AG04450 (cell line): ENCODE data around the gene AMPH. TPM values are rescaled to one million over a fixed set of nuclear protein-coding genes. Genes with fewer than 3 reads are reported as not detected.

Experiments
- CTCF ChIA-PET: fragments of 300-600, 350-600 bp; formaldehyde crosslinking; extraction: SDS; loops from one replicate; lab custom pipeline; 2022; ENCODE audit warnings: antibody characterized with exemption, inconsistent platforms; lab: Charles Lee
- POLR2A ChIA-PET: fragments of 350-600 bp; formaldehyde crosslinking; extraction: SDS; loops from one replicate; lab custom pipeline; 2021; ENCODE audit warnings: antibody characterized with exemption, inconsistent platforms; lab: Yijun Ruan, JAX
- DNase-seq: peaks from one replicate; pipeline ENCODE4 v3.0.0-alpha.2; 2011; ENCODE audit warnings: low read depth, low spot score
- H3K27ac ChIP-seq: one replicate; pipeline ENCODE4 v1.5.1; 2012; ENCODE audit warnings: low read depth, low read length, control low read depth
- H3K27me3 ChIP-seq: one replicate; pipeline ENCODE4 v1.6.0; 2012; ENCODE audit warnings: low read length; ENCODE audit not compliant: control insufficient read depth, insufficient read depth
- H3K4me3 ChIP-seq: 2 replicates; pipeline ENCODE4 v1.5.1; 2011; ENCODE audit warnings: mild to moderate bottlenecking, low read depth, low read length, control low read depth
- H3K9me3 ChIP-seq: 2 replicates; pipeline ENCODE4 v1.5.1; 2012; ENCODE audit warnings: low read length; ENCODE audit not compliant: control insufficient read depth, insufficient read depth
- polyA plus RNA-seq: library from polyadenylated mRNA; depleted of rRNA; stranded (reverse); fragments of >200 nt; gene quantifications from 2 replicates; pipeline ENCODE4 v1.2.3, GENCODE V29; 2011
- TF ChIP-seq, protein P1 (sequence below): IDR thresholded peaks from 2 replicates; pipeline ENCODE4 v1.5.1; 2011; ENCODE audit warnings: low read depth, low read length, control low read depth, inconsistent platforms

The AMPH gene
- polyA plus RNA-seq, 1 experiment, result 19.5 TPM

DNA sequence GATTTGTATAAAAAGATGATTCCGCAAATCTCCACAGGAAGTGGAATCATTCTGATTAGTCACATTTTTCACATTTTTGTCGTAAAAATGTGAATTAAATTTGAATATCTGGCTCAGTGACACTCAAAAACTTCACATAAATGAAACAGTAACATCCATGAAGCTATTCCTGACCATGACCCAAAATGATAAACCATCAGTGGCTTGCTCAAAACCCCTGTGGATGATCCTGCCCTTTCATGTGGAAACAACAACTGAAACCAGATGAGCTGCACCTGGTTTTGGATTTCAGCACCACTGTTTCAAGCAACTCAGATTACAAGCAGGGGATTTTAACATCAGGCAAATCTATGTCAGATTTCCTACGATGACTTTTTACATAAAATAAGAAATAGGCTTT is 80.3 kb downstream of the AMPH start:
- ChIA-PET CTCF (interaction anchor here (0.6 kb wide), 1 partner anchor 152 kb away, joined by 3 read pairs; no protein-coding TSS in a partner anchor), POLR2A (no interaction called here)
- DNase-seq, result no peak
- H3K27me3 ChIP-seq, result no peaks in the 10 kb centered on the region
- TF ChIP-seq, protein P1, sequence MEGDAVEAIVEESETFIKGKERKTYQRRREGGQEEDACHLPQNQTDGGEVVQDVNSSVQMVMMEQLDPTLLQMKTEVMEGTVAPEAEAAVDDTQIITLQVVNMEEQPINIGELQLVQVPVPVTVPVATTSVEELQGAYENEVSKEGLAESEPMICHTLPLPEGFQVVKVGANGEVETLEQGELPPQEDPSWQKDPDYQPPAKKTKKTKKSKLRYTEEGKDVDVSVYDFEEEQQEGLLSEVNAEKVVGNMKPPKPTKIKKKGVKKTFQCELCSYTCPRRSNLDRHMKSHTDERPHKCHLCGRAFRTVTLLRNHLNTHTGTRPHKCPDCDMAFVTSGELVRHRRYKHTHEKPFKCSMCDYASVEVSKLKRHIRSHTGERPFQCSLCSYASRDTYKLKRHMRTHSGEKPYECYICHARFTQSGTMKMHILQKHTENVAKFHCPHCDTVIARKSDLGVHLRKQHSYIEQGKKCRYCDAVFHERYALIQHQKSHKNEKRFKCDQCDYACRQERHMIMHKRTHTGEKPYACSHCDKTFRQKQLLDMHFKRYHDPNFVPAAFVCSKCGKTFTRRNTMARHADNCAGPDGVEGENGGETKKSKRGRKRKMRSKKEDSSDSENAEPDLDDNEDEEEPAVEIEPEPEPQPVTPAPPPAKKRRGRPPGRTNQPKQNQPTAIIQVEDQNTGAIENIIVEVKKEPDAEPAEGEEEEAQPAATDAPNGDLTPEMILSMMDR, result no peak
- H3K9me3 ChIP-seq, result no peaks in the 10 kb centered on the region
- no peak overlapping the region for H3K4me3 ChIP-seq
- no peak overlapping the region for H3K27ac ChIP-seq

DNA sequence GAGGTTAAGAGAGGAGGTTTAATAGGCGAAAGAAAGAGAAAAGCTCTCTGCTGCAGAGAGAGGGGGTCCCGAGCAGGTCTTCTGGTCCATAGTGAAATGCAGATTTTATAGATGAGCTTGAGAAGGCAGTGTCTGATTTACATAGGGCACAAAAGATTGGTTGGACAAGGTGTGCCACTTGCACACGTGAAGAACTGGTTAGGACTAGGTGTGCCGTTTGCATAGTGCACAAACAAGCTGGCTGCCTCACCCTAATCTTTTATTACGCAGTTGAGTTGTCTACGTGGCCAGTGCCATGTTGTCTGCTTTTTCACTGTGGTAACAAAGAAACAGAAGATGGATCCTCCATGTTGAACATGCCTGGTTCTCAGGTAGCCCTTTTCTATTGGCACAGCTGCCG is 82.6 kb downstream of the AMPH start:
- Histone ChIP-seq H3K9me3 (no peaks in the 10 kb centered on the region), H3K27ac (no peak overlapping the region), H3K4me3 (no peak overlapping the region), H3K27me3 (no peaks in the 10 kb centered on the region)
- ChIA-PET CTCF (interaction anchor here (0.5 kb wide), 1 partner anchor 473 kb away, joined by 3 read pairs; no protein-coding TSS in a partner anchor), POLR2A (no interaction called here)
- DNase-seq, result no peak
- TF ChIP-seq, protein P1, result no peak

DNA sequence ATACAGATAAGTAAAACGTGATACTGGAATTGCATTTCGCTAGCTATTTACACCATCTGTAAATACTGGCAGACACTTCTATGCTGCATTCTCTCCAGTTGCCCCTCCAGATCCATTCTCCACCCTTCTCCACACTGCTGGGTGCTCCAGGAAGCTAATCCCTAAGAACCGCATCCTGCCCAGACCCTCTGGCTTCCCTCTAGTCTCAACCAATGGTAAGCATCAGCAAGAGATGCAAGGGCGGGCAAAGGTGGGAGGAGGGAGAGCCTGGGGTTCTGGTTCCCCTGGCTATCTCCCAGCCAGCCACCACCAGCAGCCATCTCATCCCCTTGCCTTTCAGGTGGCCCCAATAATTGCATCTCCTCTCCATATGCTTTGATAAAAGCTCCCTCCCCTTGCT is 84.4 kb downstream of the AMPH start:
- Histone ChIP-seq H3K27me3 (no peaks in the 10 kb centered on the region), H3K27ac (no peak overlapping the region), H3K4me3 (no peak overlapping the region), H3K9me3 (no peaks in the 10 kb centered on the region)
- ChIA-PET POLR2A (no interaction called here), CTCF (no interaction called here)
- TF ChIP-seq, protein P1, result no peak
- no peak for DNase-seq

DNA sequence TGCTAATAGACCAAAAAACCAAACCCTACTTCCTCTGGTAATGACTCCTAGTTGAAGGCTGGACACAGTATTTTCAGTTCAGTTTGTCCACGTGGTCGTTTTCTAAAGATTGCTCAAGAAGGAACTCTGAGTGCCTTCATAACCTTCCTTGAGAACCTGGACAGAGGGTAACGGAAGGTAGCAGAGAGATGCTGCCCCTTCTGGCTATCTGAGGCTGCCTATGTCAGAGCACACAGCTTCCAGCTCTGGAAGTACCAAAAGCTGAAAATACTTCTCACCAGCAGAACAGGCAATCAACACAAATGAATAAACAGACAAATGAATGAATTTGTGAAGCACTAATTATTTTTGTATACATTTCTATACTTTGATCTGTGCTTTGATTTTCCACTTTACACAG is 85.2 kb downstream of the AMPH start:
- TF ChIP-seq, protein P1, result 0 out of 2 replicates have a peak, but pooled peaks have one; percentile 2
- ChIA-PET CTCF (no interaction called here), POLR2A (no interaction called here)
- Histone ChIP-seq H3K9me3 (no peaks in the 10 kb centered on the region), H3K27ac (no peak overlapping the region), H3K27me3 (no peaks in the 10 kb centered on the region), H3K4me3 (no peak overlapping the region)
- no peak for DNase-seq

- TF ChIP-seq, protein P1, result no peak
- POLR2A ChIA-PET, result interaction anchor here (0.6 to 1.0 kb wide), 3 partner anchors 89 to 167 kb away, joined by 3 to 4 read pairs (median 4); partner anchors contain the start of gene AMPH
- peak; percentile 38 for DNase-seq
- Histone ChIP-seq H3K27me3 (no peaks in the 10 kb centered on the region), H3K27ac (no peak overlapping the region), H3K4me3 (no peak overlapping the region), H3K9me3 (no peaks in the 10 kb centered on the region)
- CTCF ChIA-PET, result no interaction called here
Measured at GRCh38 chr7:38542156-38542555, 89.0 kb downstream of the AMPH start.
